H1 (cell line): ENCODE measurements around the gene GAK. TPM values are rescaled to one million over a fixed set of nuclear protein-coding genes. Genes with fewer than 3 reads are reported as not detected.

Experiments
- ATF2 ChIP-seq: IDR thresholded peaks from 2 replicates; pipeline ENCODE4 v1.6.1; 2012; ENCODE audit warnings: low read length, inconsistent platforms
- ATF3 ChIP-seq: IDR thresholded peaks from 2 replicates; pipeline ENCODE4 v1.6.1; 2011; ENCODE audit warnings: low read depth, mild to moderate bottlenecking, low read length; ENCODE audit not compliant: insufficient read depth
- SAP30 ChIP-seq: fragments of 300-600 bp; sonication (generic); IDR thresholded peaks from 2 replicates; pipeline ENCODE4 v1.7.1; 2012; ENCODE audit warnings: low read length, moderate library complexity, mild to moderate bottlenecking, inconsistent platforms; ENCODE audit not compliant: insufficient read depth, insufficient replicate concordance
- SIX5 ChIP-seq: IDR thresholded peaks from 2 replicates; pipeline ENCODE4 v1.6.1; 2011; ENCODE audit warnings: mild to moderate bottlenecking, low read depth, low read length
- TAF7 ChIP-seq: optimal IDR thresholded peaks from 2 replicates; pipeline ENCODE3; 2011; ENCODE audit warnings: low read depth, mild to moderate bottlenecking, inconsistent platforms, low read length, moderate library complexity, borderline replicate concordance
- polyA plus RNA-seq, 7 experiments: library from polyadenylated mRNA; depleted of rRNA in 3 of 7; stranded (reverse) in 5 of 7; unstranded in 2 of 7; fragments of >200 nt in 5 of 7; fragments of 200-250 nt in 2 of 7; gene quantifications; 1 replicate in 5 of 7; 2 replicates in 1 of 7; 4 replicates in 1 of 7; pipeline versions ENCODE4 v1.2.1 to v1.2.3, GENCODE V29; 2011 to 2013; ENCODE audit warnings: missing spikeins in 2 of 7, mixed read lengths in 2 of 7
- total RNA-seq: library from RNA; stranded (reverse); fragmentation: NEBNext Ultra II Directional; extraction: Animal tissue kit (Norgen Biotek cat#: 25700); gene quantifications from 2 replicates; pipeline ENCODE4 v1.2.1, GENCODE V29; 2021

The GAK gene
- total and polyA plus RNA-seq, 2 of the 8 experiments (the other 6 are each of a cell fraction or from before 2014, with no cell fraction given) = 31.5 to 70.8 TPM

GRCh38 chr4:959338-960139 is 27.4 kb upstream of the GAK start (continued):
- TF ChIP-seq ATF3 (no peak), TAF7 (no peak), SAP30 (no peak), SIX5 (no peak), ATF2 (no peak)
